Esophagus squamous epithelium (tissue), 4 donors: ENCODE data around the gene VMO1.

Experiments used
- CTCF ChIP-seq, 6 experiments: fragments of 450-650 bp in 4 of 6; fragments of 200-600 bp in 2 of 6; sonication (generic) in 2 of 6; IDR thresholded peaks; one replicate each; pipeline ENCODE4 v1.5.1; 2016 to 2019; ENCODE audit warnings: antibody characterized with exemption in 6 of 6, mild to moderate bottlenecking in 4 of 6, moderate library complexity in 4 of 6
- POLR2A ChIP-seq, 4 donors: fragments of 450-650 bp; IDR thresholded peaks; one replicate each; pipeline ENCODE4 v1.6.1; 2017; ENCODE audit warnings: antibody characterized with exemption in 4 of 4, mild to moderate bottlenecking in 4 of 4, moderate library complexity in 3 of 4

- TF ChIP-seq POLR2A (IDR thresholded peaks at IDR 0.05) (no peak), CTCF (IDR thresholded peaks at IDR 0.05) (no peak)
These were observed 14.5 kb upstream of the VMO1 start for GRCh38 chr17:4800462-4801196.
